ENCODE measurements around the gene TNFRSF1B.

TNFRSF1B gene

DNA sequence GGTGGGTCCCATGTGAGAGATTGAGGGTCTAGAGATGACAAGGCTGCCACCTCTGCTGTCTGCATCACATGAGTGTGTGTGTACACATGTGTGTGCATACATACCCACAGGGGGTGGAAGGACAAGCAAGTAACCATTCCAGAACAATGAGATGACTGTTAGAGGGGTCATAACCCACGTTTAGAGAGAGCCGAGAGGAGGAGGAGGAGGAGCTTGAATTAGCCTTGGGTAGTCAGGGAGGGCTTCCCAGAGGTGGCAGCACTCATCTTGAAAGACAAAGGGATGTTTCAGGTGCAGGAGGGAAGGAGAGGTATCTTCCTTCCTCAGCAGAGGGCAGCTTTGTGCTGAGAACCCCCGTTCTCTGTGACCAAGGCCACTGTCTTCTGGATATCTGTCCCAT is 21.3 kb downstream of the TNFRSF1B start:
- in situ Hi-C loops (cut with HindIII; ENCODE audit: low sequenced_read_pairs): no loop called here

DNA sequence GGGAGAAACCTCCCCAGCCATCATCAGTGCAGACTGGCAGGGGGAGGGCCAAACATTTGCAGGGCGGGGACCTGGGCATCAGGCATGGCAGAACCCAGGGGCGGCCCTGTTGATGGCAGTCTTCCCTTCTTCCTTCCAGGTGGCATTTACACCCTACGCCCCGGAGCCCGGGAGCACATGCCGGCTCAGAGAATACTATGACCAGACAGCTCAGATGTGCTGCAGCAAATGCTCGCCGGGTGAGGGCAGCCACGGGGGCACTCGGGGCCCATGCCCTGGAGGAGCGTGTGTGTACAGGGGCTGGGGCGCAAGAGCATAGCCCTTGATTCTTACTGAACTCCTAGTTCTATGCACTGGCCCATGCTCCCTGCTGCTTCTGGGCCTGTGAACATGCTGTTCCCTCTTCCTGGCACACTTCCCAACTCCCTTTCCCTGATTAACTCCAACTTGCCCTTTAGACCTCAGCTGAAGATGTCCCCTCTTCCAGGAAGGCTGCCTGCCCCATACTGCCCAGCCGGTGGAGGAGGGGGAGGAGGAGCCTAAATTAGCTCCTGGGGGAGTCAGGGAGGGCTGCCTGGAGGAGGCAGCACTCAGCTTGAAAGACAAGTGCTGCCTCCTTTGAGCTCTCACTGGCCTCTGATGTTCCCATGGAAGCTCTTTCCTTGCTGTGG is 22.0 kb downstream of the TNFRSF1B start:
- in situ Hi-C loops (cut with HindIII; ENCODE audit: low sequenced_read_pairs): no loop called here

- in situ Hi-C loops (cut with HindIII; ENCODE audit: low sequenced_read_pairs): no loop called here
Measured at GRCh38 chr1:12189328-12189682, 22.5 kb downstream of the TNFRSF1B start.

GRCh38 chr1:12191242-12192032 is 24.6 kb downstream of the TNFRSF1B start:
- in situ Hi-C loops (cut with HindIII; ENCODE audit: low sequenced_read_pairs): no loop called here

- in situ Hi-C loops (cut with HindIII; ENCODE audit: low sequenced_read_pairs): no loop called here
Measured at GRCh38 chr1:12194666-12195216, 27.9 kb downstream of the TNFRSF1B start.

DNA sequence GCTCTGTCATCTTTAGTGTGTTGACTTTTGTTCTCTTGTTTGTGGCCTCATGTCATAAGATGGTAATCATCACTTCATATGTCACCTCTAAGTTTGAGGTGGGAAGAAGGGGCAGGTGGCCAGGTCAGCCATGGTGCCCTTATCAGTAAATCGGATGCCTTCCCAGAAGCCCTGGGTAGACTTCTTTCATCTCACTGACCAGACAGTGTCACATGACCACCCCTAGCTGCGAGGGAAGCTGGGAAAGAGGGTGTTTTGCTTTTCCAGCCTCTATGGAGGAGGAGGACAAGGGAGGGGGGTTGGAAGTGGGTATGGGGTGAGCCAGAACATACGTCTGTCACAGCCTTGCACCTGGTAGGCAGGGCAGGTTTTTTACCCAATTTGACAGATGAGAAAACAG is 28.6 kb downstream of the TNFRSF1B start:
- in situ Hi-C loops (cut with HindIII; ENCODE audit: low sequenced_read_pairs): no loop called here

- in situ Hi-C loops (cut with HindIII; ENCODE audit: low sequenced_read_pairs): no loop called here
Measured at GRCh38 chr1:12196641-12197482, 30.1 kb downstream of the TNFRSF1B start.

DNA sequence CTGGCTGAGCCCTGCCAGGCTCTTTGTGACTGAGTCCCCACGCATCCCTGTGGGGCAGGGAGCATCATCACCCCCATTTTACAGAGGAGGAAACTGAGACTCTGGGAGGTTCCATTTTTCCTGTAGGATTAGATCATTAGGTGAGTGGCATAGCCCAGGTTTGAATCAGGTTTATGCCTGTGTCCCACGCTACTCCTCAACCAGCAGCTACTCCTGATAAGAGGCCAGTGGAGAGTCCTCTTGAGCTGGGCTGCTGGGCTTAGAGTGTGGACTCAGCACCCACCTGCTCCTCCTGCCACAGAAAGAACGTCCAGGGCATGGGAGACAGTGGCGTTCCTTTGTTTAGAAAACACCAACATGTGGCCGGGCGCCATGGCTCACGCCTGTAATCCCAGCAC is 30.7 kb downstream of the TNFRSF1B start:
- in situ Hi-C loops (cut with HindIII; ENCODE audit: low sequenced_read_pairs): no loop called here

DNA sequence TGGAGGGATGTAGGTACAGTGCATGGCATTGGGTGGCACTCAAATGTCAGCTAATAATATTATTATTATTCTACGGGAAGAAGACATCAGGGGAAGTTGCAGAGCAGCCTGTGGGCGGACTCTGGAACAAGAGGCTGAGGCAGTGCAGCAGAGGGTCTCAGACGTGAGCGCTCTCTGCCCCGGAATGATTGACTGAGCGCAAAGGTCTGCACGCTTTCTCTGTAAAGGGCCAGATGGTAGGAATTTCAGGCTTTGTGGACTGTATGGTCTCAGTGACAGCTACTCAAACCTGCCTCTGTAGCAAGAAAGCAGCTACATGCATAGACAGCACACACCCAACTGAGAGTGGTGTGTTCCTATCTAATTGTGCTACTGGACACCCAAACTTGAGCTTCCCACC is 33.4 kb downstream of the TNFRSF1B start:
- in situ Hi-C loops (cut with HindIII; ENCODE audit: low sequenced_read_pairs): no loop called here

DNA sequence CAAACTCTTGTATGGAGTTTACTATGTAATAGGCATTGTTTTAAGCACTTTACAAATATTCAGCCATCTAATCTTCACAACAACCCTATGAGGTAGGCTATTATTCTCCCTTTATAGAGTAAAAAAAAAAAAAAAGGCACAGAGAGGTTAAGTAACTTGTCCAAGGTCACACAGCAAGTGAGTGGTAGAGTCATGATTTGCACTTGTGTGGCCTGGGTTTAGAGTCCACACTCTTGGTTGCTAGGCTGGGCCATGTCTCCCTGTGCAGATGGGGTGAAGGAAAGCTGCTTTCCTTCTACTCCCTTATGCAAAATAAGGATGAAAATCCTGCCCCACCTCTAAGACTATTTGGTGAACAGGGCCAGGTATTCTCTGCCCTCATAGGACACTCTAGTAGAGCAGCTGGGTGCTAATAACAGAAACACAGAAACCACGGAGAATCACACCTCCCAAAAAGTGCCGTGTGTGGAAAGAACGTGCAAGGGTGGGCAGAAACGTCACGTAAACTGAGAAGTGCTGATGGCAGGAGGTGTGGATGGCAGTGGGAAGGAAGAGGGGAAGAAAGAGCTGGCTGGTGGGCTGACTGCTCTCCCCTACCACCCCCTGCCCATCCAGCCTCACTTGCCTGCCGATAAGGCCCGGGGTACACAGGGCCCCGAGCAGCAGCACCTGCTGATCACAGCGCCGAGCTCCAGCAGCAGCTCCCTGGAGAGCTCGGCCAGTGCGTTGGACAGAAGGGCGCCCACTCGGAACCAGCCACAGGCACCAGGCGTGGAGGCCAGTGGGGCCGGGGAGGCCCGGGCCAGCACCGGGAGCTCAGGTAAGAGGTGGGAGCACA is 34.8 kb downstream of the TNFRSF1B start:
- in situ Hi-C loops (cut with HindIII; ENCODE audit: low sequenced_read_pairs): no loop called here

DNA sequence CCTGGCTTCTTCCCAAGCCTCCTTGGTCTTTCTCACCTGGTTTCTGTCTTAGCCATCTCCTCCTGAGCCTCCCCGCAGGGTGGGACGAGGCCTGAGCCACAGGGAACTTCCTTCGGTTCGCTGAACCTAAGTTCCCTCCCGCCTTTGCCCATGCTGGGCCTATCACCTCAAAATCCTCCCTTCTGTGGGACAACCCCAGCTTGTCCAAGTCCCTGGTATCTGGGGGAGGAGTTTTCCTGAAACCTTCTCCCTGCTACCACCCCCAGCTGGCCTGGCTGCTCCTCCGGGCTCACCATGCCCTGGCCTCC is 35.4 kb downstream of the TNFRSF1B start:
- in situ Hi-C loops (cut with HindIII; ENCODE audit: low sequenced_read_pairs): no loop called here

GRCh38 chr1:12202577-12202976 is 35.8 kb downstream of the TNFRSF1B start:
- in situ Hi-C loops (cut with HindIII; ENCODE audit: low sequenced_read_pairs): no loop called here

DNA sequence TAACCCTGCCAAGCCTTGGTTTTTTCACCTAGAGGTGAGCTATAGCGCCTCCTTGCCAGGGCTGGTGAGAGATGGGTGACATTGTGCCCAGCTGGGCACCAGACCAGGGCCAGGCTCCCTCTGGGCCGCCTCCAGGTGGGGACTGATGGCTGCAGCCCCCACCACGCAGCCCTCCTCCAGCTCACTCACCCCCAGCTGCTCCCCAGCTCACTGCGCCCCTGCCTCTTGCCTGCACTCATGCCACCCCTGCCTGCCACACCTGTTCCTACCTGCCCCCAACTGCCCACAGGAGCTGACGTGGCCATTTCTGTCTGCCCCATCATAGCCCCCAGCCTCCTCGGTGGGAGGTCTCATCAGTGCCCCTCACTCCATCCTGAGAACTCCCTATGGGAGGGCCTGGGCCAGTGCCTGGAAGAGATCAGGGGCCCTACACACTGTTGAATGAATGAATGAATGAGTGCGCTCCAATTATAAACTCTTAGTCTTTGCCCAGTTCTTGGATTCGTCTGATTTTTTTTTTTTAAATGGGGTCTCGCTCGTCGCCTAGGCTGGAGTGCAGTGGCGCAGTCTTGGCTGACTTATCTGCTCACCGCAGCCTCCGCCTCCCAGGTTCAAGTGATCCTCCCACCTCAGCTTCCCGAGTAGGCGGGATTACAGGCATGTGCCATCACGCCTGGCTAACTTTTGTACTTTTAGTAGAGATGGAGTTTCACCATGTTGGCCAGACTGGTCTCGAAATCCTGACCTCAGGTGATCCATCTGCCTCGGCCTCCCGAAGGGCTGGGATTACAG is 36.6 kb downstream of the TNFRSF1B start:
- in situ Hi-C loops (cut with HindIII; ENCODE audit: low sequenced_read_pairs): no loop called here

GRCh38 chr1:12204140-12204539 is 37.3 kb downstream of the TNFRSF1B start:
- in situ Hi-C loops (cut with HindIII; ENCODE audit: low sequenced_read_pairs): no loop called here

DNA sequence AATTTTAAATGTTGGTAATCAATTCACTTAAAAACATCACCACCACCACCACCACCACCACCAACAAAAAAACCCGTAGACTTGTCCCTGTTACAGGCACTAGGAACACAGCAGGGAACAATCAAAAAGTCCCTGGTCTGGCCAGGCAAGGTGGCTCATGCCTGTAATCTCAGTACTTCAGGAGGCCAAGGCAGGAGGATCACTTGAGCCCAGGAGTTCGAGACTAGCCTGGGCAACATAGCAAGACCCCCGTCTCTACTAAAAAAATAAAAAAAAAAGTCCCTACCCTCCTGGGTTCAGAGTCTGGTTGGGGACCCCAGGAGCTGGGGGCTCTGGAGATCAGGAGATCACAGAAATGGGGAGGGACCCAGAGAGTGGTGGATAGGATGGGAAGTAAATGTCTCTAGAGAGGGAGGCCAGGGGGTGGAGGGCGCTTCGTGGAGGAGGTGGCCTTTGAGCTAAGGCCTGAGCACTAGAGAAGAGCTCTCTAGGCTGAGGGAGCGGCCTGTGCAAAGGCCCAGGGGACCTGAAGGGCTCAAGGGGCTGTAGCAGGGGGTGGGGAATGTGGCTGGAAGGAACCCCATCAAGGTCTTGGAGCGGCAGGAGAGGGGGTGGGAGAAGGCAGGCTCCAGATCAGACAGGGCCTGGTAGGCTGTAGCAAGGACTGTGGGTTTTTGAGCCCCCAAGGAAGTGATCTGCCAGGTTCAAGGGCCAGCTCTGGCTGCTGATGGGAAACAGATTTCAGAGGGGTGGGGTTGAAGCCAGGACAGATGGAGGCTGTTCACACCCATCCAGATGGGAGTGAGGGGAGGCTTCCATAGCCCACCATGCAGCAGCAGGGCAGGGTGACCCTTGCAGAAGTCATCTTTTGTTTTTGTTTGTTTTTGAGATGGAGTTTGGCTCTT is 38.2 kb downstream of the TNFRSF1B start:
- in situ Hi-C loops (cut with HindIII; ENCODE audit: low sequenced_read_pairs): no loop called here

DNA sequence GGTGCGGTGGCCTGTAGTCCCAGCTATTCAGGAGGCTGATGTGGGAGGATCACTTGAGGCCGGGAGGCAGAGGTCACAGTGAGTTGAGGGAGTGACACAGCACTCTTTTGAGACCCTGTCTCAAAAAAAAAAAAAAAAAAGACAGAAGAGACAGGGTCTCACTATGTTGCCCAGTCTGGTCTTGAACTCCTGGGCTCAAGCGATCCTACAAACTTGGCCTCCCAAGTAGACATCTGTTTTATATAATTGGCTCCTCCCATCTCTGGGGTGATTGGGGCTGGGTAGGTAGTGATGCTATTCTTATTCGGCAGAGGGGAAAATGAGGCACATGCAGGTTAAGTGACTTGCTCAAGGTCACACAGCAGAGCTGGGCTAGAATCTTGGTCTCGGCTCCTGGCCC is 39.4 kb downstream of the TNFRSF1B start:
- in situ Hi-C loops (cut with HindIII; ENCODE audit: low sequenced_read_pairs): no loop called here

- in situ Hi-C loops (cut with HindIII; ENCODE audit: low sequenced_read_pairs): no loop called here
Measured at GRCh38 chr1:12206792-12207424, 40.1 kb downstream of the TNFRSF1B start.

DNA sequence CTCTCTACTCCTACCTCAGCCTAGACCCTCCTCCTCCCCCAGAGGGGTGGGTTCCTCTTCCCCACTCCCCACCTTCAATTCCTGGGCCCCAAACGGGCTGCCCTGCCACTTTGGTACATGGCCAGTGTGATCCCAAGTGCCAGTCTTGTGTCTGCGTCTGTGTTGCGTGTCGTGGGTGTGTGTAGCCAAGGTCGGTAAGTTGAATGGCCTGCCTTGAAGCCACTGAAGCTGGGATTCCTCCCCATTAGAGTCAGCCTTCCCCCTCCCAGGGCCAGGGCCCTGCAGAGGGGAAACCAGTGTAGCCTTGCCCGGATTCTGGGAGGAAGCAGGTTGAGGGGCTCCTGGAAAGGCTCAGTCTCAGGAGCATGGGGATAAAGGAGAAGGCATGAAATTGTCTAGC is 41.5 kb downstream of the TNFRSF1B start:
- in situ Hi-C loops (cut with HindIII; ENCODE audit: low sequenced_read_pairs): no loop called here

All from DLD1 (cell line).